ENCODE data around the gene ZCCHC3.
A peak's percentile ranks its signal among the peaks of the same experiment; 100 is the strongest.
"Not testable (repeated sequence)": the region's sequence is repeated elsewhere in the genome, so short reads cannot be mapped to it uniquely, and the experiment has no call there.

Gene ZCCHC3

DNA sequence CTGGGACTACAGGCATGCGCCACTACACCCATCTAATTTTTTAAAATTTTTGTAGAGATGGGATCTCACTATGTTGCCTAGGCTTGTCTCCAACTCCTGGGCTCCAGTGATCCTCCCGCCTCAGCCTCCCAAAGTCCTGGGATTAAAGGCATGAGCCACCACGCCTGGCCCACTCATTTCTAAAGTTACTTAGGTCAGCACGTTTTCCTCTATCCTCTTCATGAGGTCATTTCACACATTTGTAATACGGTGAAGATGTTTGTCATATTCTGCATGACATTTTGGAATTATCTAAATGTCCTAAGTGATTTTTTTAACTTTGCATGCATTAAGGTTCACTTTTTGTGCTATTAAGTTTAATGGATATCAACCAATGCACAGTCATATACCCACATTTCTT, 16.0 kb downstream of the ZCCHC3 start:
- DNase-seq (ENCODE audit: low read depth) = no peak

DNA sequence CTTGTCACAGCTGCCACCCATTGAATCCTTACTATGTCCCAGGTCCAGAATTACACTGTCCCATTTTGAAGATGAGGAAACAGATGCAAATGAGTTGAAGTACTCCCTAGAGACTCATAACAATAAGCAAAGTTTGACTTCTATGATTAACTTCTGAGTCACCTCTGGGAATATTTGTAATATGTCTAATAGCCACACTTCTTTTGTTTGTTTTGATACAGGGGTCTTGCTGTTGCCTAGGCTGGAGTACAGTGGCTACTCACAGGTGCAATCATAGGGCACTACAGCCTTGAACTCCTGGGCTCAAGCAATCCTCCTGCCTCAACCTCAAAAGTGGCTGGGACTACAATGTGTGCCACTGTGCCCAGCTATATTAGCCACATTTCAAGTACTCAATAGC, 16.6 kb downstream of the ZCCHC3 start:
- DNase-seq (ENCODE audit: low read depth) = no peak

DNA sequence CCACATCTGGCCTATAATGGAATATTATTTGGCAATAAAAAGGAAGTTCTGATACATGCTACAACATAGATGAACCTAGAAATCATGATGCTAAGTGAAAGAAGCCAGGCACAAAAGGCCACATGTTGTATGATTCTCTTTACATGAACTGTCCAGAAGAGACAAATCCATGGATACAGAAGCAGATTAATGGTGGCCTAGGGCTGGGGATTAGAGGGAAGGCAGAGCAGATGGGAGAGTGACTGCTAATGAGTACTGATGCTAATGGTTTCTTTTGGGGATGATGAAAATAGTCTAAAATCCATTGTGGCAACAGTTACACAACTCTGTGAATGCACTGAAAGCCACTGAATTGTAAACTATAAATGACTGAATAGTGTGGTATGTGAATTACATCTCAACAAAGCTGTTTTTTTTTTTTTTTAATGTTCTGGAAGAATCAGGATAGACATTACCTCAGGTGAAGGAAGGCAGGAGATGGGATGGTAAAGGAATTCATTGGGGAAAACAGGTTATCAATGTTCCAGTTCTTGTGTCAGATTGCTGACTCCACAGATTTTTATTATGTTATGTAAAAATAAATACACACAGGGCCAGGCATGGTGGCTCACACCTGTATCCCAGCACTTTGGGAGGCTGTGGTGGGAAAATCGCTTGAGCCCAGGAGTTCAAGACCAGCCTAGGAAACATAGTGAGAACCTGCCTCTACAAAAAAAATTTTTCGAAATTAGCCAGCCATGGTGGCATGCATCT, 19.1 kb downstream of the ZCCHC3 start:
- no peak for DNase-seq (ENCODE audit: low read depth)

DNA sequence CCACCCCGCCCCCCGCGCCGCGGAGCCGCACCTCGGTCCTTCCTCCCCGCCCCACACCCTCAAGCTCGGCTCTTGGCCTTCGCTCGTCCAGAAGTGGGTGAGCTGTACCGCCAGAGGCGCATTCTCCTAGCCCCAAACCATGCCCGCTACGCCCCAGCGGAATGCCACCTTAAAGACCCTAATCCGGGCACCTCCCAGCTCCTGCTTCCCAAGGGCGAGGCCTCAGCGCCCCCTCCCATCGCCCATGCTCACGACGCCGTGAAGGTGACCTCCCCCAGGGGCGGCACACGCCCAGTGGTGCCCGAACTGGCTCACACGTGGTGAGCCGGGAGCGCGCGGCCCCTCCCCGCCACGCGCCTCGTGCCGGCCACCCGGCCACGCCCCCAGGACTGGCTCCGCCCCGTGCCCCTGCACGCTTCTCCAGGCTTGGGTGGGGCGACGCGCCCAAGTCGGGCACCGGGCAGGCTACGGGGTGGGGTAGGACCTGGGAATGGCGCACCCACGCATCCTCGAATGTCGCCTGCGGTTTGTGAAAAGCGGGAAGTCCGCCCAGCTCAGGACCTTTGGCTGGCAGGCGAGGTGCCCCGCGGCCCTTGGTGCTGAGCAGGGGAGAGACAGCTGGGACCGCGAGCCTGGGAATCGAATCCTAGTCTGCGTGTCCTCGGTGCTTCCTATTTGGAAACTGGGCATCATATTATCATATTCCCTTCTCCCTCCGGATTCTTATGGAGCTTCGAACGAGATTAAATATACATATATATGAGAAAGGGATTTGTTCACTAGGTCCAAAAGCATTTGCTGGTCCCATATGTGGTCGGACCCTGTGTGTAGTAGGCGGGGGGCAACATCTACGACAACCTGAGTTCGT, 27.0 kb downstream of the ZCCHC3 start:
- no peak for DNase-seq (ENCODE audit: low read depth)

DNA sequence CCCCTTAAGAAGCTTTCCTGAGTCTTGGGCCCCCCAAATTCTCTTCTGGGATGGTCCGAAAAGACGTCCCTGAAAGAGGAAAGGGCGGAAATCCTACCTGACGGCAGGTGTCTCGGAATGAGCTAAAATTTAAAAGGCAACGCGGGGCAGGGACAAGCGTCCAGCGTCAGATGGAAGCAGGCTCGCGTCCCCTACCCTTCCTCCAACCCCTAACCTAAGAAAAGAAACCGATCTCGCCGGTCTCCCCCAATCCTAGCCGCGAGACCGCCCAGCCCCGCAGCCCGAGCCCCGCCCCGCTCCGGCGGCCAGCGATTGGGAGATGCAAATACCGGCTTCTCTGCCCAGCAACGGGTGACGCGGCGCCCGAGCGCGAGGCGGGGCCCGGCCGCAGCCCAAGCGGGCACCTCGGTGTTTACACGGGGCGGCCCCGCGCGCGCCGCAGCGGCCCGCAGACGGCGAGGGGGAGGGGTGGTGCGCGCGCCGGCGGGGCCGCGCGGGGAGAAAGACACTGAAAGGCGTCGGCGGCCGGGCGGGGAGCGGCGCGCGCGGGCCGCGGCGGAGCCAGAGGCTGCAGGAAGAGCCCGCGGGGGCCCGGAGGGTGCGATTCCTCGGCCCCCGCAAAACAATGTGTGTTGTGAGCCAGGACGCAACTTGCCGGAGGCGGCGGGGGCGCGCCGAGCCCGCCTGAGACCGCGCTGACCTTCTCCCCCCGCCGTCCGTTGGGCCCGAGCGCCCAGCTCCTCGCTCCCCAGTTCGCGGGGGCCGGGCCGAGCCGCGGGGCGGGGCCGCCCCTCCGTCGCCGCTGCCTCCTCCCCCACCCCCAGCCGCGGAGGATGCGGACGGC, 27.9 kb downstream of the ZCCHC3 start, which contains the start of gene SOX12:
TSS of gene SOX12 (plus strand) at position 508 of the 844 bp plus-strand sequence. CDS start 373 bp downstream, outside the sequence.
- no peak for DNase-seq (ENCODE audit: low read depth)

DNA sequence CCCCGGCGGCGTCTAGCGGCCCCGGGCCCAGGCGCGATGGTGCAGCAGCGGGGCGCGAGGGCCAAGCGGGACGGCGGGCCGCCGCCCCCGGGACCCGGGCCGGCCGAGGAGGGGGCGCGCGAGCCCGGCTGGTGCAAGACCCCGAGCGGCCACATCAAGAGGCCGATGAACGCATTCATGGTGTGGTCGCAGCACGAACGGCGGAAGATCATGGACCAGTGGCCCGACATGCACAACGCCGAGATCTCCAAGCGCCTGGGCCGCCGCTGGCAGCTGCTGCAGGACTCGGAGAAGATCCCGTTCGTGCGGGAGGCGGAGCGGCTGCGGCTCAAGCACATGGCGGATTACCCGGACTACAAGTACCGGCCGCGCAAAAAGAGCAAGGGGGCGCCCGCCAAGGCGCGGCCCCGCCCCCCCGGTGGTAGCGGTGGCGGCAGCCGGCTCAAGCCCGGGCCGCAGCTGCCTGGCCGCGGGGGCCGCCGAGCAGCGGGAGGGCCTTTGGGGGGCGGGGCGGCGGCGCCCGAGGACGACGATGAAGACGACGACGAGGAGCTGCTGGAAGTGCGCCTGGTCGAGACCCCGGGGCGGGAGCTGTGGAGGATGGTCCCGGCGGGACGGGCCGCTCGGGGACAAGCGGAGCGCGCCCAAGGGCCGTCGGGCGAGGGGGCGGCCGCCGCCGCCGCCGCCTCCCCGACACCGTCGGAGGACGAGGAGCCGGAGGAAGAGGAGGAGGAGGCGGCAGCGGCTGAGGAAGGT, 28.7 kb downstream of the ZCCHC3 start:
- no peak for DNase-seq (ENCODE audit: low read depth)

DNA sequence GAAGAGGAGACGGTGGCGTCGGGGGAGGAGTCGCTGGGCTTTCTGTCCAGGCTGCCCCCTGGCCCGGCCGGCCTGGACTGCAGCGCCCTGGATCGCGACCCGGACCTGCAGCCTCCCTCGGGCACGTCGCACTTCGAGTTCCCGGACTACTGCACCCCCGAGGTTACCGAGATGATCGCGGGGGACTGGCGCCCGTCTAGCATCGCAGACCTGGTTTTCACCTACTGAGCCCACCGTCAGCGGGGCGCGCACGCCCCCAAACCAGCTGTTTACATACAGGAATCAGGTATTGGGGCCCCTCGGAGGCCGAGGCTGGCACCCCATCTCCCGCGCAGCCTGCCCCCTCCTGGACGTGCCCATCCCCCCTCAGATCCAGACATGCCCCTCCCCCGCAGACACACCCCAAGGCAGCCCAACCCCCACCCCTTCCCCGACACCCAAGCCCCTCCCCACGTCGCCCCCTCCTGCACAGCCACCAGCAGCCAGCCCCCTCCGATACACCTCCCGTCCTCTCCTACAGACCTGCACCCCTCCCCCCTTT, 29.3 kb downstream of the ZCCHC3 start:
- no peak for DNase-seq (ENCODE audit: low read depth)

DNA sequence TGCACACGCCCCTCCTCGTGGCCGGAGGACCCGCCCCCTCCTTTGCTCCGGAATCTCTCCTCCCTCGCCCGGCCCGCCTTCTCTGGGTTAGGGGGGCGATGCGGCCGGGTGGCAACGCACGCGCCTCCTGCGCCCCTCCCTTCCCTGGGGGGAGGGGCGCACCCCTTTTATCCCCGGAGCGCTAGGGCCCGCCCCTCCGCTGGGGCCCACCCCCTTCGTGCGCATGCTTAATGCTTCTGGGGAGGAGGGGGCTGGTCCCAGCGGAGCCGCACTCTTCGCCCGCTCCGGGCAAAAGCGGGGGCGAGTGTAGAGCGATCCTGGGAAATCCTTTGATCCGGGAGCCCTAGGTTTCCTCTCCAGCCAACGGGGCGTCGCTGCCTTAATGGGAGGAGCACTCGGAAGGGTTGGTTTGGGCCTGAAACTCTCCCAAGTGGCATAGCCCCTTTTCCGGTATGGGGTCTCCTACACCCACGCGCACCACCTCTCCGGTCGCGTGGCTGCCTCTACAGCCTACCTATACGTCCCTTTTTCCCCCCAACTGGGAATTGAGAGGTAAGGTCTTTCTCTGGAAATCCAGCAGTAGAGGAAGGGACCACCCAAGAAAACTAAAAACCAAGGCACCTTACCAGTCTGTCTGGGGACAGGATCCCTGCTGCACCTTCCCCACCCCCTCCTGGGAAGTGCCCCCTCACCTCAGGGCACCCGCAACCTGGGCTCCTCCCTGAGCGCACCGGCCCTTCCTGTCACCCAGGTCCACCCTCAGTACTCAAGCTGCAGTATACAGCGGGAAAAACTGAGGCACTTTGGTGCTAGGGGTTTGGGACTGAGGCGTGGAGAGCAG, 30.0 kb downstream of the ZCCHC3 start:
- no peak for DNase-seq (ENCODE audit: low read depth)

DNA sequence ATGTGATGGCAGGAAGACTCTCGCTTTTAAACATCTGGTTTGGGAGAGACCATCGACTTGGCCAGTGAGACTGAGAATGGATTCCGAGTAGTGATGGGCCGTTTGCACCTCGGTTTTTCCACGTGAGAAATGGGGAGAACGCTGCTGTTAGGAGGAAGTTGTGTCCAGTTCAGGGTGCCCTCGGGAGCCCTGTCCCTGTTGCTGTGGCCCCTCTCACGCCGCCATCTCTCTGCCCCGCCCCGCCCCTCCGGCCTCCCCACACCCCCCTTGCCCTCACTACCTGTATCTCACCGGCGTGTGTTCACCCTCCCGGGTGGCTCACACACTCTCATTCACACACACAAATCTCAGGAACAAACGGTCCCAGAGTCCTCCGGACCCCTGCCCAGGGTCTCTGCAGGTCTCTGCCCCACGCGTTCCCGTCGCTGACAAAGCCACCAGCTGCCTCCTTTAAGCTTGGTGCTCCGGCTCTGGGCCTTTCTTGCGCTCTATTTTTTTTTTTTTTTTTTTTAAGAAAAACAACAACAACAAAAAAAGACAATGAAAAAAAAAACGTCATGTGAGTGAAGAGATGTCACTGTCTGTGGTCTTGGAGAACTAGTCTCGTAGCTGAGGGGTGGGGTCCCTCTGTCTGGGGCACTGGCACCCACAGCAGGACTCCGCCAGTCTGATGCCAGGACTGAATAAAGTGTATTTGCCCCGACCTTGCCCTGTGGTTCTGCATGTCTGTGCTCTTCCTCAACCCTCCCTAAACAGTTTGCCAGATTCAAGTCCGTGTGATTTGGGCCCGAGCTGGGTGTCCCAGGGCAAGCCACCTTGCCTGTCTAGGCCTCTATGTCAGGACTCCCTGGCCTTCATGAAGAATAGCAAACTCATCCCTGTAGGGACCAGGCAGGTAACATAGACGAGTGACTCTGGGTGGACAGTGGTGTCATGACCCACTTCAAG, 30.9 kb downstream of the ZCCHC3 start:
- no peak for DNase-seq (ENCODE audit: low read depth)

DNA sequence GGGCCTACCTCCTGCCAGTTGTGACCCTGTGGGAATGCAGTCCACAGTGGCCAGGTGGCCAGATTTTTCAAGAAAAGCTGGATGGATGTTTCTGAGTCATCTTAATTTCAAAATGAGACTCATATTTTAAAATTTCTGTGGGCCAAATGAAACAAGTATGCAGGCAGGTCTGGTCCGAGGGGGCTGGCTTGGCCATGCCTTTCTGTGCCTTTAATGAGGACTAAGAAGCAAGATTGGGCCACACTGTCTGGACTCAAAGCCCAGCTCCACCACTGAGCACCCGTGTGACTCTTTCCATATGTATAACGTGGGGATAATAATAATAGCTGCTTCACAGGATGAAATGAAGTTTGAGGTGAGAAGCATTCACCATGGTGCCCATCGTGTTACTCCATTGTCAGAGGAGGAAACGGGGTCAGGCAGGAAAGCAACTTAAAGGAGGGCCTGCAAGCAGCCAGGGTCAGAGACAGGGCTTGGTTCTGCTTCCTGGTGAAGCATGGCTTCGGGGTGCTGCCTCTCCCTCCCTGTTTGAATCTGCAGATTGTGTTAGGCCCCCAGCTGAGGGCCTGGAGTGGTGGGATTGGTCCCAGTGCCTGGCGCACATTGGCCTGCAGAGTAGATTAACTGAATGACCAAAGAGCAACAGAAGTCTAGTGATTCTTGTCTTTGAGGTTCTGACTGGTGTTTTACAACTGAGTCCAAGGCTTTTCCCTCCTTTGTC, 31.8 kb downstream of the ZCCHC3 start:
- DNase-seq (ENCODE audit: low read depth) = no peak

DNA sequence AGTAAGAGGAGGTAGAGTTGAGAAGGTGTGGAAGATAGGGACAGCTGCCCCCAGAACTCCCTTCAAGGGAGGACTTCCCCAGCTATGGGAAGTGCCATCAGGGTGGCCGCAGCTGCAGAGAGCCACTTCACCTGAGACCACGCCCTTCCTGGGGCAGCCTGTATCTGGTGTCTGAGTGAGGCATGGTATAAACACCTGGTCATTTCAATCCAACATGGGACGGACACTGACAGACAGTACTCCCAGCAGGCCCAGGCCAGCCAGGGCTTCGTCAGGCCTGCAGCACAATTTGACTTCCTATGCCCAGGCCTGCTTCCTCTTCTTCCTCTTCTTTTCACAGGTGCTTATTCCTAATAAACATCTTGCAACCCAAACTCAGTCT, 32.5 kb downstream of the ZCCHC3 start:
- no peak for DNase-seq (ENCODE audit: low read depth)

DNA sequence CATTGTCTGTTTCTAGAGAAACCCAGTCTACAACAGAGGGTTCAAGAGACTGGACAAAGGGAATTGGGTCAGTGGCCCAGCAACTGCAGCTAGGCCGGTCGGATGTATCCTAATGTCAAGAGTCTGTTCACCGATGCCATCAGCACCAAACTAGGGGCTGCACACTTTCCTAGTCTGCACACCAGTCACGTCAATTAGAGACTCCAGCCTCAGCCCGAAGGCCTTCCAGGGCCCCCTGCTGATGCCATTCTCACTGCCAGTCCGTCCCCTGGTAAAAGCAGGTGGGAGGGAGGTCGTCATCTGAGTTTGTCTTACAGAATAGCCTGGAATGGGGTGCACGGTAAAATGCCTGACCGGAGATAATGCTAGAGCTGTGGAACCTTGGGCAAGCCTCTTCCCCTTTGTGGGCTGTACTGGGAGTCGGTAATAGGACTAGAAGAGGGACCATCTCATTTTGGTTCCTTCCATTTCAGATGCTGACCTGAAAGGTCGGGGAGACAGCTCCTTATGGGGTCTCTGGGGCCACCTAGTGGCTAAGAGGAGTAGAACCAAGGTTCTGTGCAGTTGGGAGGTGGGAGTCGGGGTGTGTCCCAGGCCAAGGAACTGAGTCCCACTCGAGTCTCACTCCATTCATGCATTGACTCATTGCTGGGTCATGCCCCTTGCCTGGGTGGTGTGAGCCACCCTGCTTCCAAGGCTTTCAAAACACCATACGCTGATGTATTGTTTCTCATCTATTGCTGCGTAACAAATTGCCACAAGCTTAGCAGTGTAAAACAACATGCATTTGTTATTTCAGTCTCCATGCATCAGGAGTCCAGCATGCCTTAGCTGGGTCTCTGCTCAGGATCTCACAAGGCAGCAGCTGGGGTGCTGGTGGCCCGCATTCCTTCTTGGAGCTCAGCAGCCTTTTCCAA, 33.1 kb downstream of the ZCCHC3 start:
- DNase-seq (ENCODE audit: low read depth) = no peak

DNA sequence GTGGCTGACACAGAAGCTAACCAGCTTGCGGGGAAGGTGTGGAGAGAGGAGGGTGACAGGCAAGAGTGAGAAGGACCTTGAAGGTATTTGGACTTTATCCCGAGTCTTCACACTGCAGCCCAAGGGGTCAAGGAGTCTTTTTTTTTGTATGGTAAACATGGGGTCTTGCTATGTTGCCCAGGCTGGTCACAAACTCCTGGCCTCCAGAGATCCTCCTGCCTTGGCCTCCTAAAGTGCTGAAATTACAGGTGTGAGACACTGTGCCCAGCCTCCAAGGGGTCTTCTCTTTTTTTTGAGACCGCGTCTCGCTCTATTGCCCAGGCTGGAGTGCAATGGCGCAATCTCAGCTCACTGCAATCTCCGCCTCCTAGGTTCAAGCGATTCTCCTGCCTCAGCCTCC, 37.2 kb downstream of the ZCCHC3 start:
- DNase-seq (ENCODE audit: low read depth) = no peak

DNA sequence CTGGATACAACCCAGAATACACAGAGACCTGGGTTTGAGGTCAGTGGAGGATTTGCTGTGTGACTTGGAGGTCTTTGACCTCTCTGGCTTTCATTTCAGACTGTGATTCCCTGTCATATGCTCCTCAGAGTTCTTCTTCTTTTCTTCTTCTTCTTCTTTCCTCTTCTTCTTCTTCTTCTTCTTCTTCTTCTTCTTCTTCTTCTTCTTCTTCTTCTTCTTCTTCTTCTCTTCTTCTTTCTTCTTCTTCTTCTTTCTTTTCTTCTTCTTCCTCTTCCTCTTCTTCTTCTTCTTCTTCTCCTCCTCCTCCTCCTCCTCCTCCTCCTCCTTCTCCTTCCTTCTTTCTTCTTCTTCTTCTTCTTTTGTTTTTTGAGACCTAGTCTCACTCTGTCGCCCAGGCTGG, 38.7 kb downstream of the ZCCHC3 start:
- not testable (repeated sequence) for DNase-seq (ENCODE audit: low read depth)

DNA sequence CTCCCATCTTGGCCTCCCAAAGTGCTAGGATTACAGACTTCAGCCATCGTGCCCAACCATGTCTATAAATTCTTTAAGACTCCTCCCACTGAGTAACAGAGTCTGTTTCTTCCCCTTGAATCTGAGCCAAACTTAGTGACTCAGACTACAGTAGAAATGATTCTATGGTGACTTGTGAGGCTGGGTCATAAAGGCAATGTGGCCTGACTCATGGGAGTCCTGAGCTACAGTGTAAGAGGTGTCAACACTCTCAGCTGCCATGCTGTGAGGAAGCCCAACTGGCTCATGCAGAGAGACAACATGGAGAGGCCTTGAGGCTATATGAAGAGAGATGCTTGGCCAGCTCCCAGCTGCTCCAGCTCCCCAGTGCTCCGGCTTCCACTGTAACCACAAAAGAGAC, 44.3 kb downstream of the ZCCHC3 start:
- peak; percentile 89 for DNase-seq (ENCODE audit: low read depth)

DNA sequence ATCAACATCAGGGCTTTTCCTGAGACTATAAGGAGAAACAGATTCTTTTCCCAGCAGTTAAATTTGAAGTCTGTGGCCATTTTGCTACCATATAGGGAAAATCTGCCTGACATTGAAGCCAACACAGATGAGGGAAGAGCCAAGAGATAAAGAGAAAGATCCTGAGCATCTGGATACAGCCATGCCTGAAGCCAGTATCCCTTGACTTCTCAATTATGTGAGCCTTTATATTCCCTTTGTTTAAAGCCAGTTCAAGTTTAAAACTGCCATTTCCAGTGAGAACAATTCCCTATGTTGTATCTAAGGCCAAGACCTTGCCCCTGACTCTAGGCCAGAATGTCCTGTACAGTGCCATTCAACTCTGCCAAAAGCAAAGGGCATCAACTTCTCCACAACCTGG, 45.7 kb downstream of the ZCCHC3 start:
- no peak for DNase-seq (ENCODE audit: low read depth)

DNA sequence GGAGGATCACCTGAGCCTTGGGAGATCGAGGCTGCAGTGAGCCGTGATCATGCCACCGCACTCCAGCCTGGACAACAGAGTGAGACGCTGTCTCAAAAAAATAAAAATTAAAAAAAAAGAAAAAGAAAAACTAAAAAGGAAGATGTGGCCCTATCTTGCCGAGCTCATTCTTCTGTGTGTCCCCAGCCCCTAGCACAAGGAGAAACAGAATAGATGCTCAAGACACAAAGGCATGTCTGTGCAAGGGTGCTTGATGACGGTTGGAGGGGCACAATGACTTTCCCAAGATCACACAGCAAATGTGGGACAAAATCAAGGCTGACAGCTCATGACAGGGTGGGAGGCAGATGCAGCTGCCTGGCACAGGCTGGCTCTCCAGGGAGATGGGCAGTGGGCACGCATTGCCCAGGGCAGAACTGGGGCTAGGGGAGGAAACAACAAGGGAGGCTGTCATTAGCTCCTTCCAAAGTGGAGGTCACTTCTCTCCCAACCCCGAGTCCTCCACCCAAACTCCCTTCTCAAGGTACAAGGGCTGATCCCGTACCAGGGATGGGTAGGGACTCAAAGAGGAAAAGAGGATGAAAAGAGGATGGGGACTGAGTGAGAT, 48.8 kb downstream of the ZCCHC3 start:
- no peak for DNase-seq (ENCODE audit: low read depth)

All from HS-5 (cell line).